HCT116 (cell line): Measurements from ENCODE around the gene APOL3.

Source experiments
- ELF1 ChIP-seq: IDR thresholded peaks from 2 replicates; pipeline ENCODE4 v1.6.1; 2012; ENCODE audit warnings: low read depth, borderline replicate concordance
- EZH2 ChIP-seq: fragments of 200-600 bp; sonication (generic); IDR thresholded peaks from 2 replicates; pipeline ENCODE4 v1.6.1; 2017; ENCODE audit warnings: antibody characterized with exemption, mixed run types
- EZH2phosphoT487 ChIP-seq: fragments of 200-600 bp; IDR thresholded peaks from 2 replicates; pipeline ENCODE4 v1.6.1; 2018; ENCODE audit warnings: antibody characterized with exemption, borderline replicate concordance
- POLR2A ChIP-seq: IDR thresholded peaks from 2 replicates; pipeline ENCODE4 v1.7.0; 2011; ENCODE audit warnings: borderline replicate concordance; ENCODE audit not compliant: insufficient read depth, insufficient read length; ENCODE audit errors: extremely low read depth
- POLR2AphosphoS5 ChIP-seq: IDR thresholded peaks from 2 replicates; pipeline ENCODE4 v1.6.1; 2011; ENCODE audit warnings: mild to moderate bottlenecking, low read depth, low read length, moderate library complexity
- RAD21 ChIP-seq: IDR thresholded peaks from 2 replicates; pipeline ENCODE4 v1.6.1; 2012; ENCODE audit warnings: low read depth, mild to moderate bottlenecking
- SP1 ChIP-seq: IDR thresholded peaks from 2 replicates; pipeline ENCODE4 v1.6.1; 2012; ENCODE audit warnings: low read depth
- YY1 ChIP-seq: IDR thresholded peaks from 2 replicates; pipeline ENCODE4 v1.6.1; 2011; ENCODE audit warnings: low read length, low read depth, moderate library complexity, mild to moderate bottlenecking; ENCODE audit not compliant: insufficient replicate concordance; ENCODE audit errors: extremely low read depth
- TF ChIP-seq, protein P1 (sequence below), 3 experiments: fragments of 200-600 bp in 1 of 3; sonication (generic) in 1 of 3; IDR thresholded peaks in 2 of 3; conservative IDR thresholded peaks in 1 of 3; 2 replicates each; pipeline ENCODE4 v1.5.1; 2012 to 2017; ENCODE audit warnings: low read depth in 2 of 3, low read length in 2 of 3, antibody characterized with exemption in 1 of 3, borderline replicate concordance in 1 of 3, control low read depth in 1 of 3, mild to moderate bottlenecking in 1 of 3, mixed read lengths in 1 of 3, mixed run types in 1 of 3, moderate library complexity in 1 of 3; ENCODE audit not compliant: insufficient read depth in 1 of 3
- TF ChIP-seq, protein P2 (sequence below): IDR thresholded peaks from 2 replicates; pipeline ENCODE4 v1.6.1; 2012
- TF ChIP-seq, protein P3 (sequence below): IDR thresholded peaks from 2 replicates; pipeline ENCODE4 v1.6.1; 2012; ENCODE audit warnings: low read depth
- TF ChIP-seq, protein P4 (sequence below): IDR thresholded peaks from 2 replicates; pipeline ENCODE4 v1.6.1; 2012

DNA sequence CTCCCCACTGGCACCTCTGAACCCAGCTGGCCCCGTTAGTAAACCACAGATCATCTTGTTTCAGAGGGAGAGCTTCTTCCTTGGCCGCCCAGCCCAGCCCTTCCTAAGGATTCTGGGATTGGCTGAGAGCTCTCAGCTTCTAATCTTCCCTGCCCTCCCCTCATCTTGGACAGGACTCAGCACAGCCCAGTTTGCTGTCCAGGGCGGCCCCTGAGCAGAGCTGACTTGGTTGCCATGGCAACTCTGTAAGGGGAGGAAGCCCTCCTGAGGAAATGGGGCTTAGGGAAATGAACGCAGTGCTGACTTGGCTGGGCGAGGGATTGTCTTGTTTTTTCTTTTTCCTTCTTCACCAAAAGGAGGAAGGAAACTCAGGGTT, 36.5 kb upstream of the APOL3 start:
- TF ChIP-seq, protein P1, sequence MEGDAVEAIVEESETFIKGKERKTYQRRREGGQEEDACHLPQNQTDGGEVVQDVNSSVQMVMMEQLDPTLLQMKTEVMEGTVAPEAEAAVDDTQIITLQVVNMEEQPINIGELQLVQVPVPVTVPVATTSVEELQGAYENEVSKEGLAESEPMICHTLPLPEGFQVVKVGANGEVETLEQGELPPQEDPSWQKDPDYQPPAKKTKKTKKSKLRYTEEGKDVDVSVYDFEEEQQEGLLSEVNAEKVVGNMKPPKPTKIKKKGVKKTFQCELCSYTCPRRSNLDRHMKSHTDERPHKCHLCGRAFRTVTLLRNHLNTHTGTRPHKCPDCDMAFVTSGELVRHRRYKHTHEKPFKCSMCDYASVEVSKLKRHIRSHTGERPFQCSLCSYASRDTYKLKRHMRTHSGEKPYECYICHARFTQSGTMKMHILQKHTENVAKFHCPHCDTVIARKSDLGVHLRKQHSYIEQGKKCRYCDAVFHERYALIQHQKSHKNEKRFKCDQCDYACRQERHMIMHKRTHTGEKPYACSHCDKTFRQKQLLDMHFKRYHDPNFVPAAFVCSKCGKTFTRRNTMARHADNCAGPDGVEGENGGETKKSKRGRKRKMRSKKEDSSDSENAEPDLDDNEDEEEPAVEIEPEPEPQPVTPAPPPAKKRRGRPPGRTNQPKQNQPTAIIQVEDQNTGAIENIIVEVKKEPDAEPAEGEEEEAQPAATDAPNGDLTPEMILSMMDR (IDR thresholded peaks at IDR 0.05 in 2 of 3, conservative IDR thresholded peaks at IDR 0.05 in 1 of 3; ENCODE audit: borderline replicate concordance in 1 of 3, insufficient read depth in 1 of 3, low read depth in 2 of 3, low read length in 2 of 3): no peak
- TF ChIP-seq YY1 (no peak), POLR2A (no peak), ELF1 (no peak), EZH2 (no peak), SP1 (no peak), POLR2AphosphoS5 (no peak), RAD21 (no peak), EZH2phosphoT487 (no peak)
- TF ChIP-seq, protein P2, sequence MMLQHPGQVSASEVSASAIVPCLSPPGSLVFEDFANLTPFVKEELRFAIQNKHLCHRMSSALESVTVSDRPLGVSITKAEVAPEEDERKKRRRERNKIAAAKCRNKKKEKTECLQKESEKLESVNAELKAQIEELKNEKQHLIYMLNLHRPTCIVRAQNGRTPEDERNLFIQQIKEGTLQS: no peak
- TF ChIP-seq, protein P3, sequence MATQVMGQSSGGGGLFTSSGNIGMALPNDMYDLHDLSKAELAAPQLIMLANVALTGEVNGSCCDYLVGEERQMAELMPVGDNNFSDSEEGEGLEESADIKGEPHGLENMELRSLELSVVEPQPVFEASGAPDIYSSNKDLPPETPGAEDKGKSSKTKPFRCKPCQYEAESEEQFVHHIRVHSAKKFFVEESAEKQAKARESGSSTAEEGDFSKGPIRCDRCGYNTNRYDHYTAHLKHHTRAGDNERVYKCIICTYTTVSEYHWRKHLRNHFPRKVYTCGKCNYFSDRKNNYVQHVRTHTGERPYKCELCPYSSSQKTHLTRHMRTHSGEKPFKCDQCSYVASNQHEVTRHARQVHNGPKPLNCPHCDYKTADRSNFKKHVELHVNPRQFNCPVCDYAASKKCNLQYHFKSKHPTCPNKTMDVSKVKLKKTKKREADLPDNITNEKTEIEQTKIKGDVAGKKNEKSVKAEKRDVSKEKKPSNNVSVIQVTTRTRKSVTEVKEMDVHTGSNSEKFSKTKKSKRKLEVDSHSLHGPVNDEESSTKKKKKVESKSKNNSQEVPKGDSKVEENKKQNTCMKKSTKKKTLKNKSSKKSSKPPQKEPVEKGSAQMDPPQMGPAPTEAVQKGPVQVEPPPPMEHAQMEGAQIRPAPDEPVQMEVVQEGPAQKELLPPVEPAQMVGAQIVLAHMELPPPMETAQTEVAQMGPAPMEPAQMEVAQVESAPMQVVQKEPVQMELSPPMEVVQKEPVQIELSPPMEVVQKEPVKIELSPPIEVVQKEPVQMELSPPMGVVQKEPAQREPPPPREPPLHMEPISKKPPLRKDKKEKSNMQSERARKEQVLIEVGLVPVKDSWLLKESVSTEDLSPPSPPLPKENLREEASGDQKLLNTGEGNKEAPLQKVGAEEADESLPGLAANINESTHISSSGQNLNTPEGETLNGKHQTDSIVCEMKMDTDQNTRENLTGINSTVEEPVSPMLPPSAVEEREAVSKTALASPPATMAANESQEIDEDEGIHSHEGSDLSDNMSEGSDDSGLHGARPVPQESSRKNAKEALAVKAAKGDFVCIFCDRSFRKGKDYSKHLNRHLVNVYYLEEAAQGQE: no peak
- TF ChIP-seq, protein P4, sequence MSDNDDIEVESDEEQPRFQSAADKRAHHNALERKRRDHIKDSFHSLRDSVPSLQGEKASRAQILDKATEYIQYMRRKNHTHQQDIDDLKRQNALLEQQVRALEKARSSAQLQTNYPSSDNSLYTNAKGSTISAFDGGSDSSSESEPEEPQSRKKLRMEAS: no peak
